GM21447 (cell line): Measurements from ENCODE around the gene LEPR.

ENCODE experiments used
- ATAC-seq: cut with Tn5 transposase; IDR thresholded peaks from one replicate; pipeline ENCODE4 v1.9.1; 2021; ENCODE audit not compliant: unreplicated experiment

LEPR gene

DNA sequence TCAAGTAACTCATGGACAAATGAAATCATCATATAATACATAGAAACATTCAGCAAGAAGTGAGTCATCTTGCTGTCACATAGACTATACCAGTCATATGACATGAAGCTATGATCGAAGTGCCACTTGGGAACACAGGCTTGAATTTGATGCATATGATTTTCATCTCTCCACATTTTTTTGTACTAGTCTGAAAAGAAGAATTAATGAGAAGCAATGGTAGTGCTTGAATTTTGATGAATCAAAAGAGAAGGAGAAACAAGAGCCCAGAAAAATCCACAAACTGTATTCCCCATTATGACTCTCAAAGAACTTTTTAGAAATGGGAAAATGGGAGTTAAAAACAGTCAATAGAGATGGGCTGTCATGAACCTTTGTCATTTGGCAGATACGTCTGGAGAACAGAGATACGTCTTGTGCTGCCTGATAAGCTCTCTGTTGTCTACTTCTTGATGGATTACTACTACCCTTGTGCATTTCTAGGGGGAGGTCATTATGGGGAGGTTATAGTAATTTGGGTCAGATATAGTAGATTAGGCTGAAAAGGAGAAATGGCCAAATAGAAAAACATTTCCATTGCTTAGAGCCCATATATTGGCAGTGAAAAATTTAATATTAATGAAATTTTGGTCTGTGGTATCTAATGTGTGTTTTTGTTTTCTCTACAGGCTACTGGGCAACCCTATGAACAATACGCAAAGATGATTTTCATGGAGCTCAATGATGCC, 8.0 kb upstream of the LEPR start:
- no peak for ATAC-seq

DNA sequence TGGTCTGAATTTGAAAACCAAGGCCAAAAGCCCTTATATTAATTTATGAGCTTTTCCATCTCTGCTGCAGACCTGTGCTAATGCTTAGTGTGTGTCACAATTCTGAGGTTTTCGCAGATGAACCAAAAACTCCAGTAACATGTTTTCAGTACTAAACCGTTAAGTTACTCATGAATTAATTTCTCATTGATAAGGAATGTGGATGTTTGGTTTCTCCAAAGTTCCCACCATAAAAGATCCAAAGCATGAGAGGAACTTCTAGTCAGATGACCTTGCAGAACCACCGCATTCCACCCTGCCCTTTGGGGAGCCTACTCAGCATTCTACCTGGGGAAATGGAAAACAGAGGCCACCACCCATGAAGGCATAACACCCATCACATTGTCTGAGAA, 7.5 kb upstream of the LEPR start:
- ATAC-seq, result no peak

DNA sequence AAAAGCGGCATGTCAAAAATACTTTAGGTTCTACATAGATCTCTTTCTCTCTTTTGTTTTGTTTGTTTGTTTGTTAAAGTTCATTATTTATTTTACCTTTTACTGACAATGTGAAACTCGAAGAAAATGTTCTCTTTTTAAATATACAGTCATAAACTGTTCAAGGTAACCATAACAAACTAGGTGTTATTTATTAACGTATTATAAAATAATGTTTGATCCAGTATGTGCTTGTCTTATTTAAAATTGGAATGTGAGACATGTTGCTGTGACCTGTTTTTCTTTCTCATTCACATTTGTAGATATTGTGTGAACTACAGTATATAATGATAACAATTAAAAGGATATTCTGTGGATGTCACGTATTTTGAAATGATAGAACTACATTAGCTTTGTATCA, 5.9 kb upstream of the LEPR start:
- ATAC-seq, result no peak

DNA sequence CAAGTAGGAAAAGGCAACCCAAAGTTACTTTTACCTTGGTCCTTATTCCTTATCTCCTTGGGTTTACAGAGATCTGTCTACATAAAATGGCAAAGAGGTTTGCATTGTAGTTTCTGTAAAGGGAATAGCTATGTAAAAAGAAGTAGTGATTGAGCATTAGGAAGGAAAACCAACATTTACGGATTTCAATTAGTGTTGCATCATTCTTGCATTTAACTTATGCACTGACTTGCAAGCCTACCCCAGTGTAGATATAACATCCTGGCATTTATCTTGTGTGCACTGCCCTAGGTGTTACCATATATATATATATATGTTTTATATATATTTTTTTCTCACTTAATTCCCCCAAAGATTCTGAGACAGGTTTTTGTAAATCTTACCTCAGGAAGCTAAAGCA, 3.7 kb upstream of the LEPR start:
- no peak for ATAC-seq

DNA sequence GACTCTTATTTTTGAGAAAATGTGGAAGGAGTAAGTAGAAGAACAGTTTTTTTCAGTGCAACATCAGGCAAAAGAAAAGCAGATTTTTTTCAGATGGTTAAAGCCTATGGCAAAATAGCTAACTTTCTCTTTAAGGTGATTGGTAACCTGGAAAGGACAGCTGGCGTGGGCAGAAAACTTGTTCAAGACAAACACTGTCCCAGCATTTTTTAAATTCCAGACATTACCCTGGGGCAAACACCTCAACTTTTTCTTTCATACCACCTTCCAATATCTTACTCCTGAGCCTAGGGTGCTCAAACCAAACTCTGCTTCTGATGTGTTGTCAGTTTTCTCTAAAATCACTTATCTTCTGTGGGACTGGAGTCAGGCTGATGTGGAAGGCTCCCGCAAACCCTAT, 2.7 kb upstream of the LEPR start:
- ATAC-seq, result no peak

DNA sequence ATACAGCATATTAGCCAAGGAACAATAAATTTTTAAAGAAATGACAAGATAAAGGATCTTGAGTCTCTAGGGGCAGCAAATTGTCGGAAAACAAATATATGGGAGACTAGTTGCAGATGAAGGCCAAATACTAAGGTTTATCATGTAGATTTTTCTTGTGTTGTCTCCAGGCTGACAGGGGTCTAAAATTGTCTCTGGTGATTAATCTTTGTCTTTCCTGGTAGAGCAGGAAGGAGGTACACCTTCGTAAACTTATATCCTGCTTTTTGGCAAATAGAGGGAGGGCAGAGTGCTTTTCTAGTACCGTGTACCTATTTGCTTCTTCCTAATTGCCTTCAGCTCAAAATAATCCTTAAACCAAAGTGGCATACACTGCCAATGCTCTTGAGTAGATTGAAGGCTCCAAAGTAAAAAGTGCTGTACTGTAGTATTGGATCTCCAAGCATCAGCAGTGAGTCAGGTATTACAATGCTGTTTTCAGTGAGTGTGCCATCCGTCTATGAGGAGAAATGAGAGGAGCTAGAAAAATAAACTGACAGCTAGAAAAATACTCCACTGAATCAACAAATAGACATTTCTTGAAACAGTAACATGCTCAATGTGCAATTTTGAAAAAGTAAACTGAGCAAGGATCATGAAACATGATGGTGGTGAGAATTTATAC, 1.8 kb upstream of the LEPR start:
- no peak for ATAC-seq

DNA sequence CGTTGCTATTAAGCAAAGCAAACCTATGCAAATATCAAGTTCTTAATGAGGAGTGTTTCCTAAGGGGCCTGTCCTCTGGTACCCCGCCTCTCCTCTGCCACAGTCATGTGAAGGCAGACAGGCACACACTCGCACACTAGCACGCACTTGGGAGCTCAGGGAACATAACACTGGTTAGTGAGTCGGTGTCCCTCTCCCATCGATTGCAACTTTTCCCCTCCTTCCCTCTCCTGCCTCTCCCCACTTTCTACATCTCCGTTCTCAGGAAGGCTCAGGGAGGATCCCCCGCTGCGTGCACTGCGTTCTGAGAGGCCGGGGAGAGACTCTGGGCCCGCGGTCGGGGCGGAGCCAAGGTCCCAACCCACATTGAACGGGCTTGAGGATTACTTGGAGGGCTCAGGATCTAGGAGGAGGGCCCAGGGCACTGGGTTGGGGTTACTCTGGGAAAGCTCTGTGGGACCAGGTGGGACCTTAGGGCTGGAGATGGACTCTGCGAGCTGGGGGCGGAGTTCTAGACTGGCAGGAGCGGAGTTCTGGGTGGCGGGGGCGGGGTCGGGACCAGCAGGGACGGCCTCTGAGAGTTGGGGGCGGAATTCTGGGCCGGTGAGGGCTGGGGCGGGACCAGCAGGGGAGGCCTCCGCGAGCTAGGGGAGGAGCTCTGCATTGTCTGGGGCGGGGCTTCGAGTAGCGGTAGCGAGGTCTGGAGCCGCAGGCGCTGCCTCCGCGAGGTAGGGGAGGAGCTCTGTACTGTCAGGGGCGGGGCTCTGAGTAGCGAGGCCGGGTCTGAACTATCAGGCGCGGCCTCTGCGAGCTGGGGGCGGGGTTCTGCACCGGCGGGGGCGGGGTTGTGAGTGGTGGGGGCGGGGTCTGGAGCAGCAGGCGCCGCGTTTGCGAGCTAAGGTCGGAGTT, 533 bp upstream of the LEPR start:
- peak; percentile 90 for ATAC-seq

DNA sequence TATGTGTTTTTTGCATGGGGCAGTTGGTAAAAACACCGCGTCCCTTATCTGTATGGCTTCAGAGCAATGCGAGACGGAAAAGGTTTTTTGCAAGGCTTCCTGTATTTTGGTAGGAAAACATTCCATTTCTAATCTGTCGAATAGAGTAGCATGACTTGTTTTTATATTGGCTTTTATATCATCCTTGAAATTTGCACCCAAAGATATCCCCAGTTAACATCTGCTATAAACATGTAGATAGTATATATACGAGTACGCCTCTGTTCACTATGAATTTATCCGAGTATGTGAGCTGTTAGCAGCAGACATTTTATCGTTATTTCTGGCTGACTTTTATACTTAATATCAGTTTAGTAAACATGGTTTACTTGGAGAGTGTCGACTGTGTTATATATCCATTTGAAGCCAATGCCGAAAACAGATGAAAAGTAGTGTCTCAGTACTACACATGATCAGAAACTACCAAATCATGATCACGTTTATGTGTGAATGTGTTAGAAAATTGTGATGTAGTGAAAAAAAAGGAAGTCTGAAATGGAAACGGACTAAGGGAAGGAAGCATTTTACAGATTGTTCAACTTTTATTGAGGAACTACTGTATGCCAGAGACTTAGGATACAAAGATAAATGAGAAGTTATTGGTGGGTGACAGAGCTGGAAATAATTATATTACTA, 1.0 kb downstream of the LEPR start:
- ATAC-seq, result no peak

DNA sequence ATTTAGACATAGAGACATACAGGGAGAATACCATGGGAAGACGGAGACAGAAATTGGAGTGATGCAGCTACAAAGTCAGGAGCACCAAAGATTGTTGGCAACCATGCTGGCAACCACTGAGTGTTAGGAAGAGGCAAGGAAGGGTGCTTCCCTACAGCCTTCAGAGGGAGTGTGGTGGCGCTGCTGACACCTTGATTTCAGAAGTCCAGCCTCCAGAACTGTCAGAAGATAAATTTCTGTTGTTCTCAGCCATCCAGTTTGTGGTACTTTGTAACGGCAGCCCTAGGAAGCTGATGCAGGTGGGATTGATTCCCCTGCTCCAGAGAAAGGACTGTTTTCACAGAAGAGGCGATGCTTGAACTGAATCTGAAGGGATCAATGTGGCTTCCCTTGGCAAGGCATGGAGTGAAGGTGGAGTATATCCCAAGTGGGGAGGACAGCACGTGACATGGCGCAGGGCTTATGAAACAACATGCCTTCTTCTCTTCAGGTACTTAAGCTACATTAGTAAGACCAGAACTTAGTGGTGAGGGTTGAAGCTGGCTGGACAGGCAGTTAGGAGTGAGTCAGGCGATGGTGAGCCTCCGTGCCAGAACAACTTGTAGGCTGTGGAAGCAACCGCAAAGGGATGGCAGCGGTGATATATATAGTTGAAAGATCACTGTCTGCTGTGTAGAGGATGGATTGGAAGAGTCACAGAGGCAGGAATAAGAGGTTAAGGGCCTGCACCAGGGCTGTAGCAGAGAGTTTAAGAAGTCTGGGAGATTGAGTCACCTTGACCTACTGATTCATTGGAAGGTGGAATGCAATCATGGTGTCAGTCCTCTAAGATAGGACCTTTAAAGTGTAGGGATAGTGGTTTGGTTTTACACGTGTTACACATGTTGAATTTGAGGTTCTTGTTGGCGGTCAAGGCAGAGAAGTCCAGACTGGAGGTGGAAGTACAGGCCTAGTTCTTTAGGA, 2.1 kb downstream of the LEPR start:
- no peak for ATAC-seq

DNA sequence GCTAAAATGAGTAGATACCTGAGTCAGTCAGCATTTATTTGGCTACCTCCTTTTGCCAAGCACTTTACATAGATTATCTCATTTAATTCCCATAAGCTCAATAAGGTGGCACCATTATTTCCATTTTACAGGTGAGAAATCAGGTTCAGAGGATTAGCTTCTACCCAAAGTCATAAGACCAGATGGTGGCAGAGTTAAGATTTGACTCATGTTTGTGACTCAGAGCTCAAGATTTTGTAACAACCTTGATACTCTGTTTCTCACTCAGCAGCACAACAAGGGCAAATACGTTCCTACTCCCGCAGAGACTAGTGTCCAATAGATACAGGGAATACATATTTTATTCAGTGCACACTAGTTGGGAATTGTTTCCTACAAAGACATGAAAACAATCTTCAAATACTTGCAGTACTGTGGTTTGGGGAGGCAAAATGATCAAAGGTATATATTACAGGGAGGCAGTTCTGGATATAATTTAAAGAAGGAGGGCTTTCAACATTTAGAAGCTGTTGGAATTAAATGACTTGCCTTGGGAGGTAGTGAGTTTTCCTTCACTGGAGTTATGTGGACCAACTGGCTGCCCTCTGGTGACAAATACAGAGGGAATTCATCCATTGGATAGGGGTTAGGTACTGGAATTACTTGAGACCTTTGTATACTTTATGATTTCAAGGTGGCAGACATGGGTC, 3.6 kb downstream of the LEPR start:
- ATAC-seq, result no peak

DNA sequence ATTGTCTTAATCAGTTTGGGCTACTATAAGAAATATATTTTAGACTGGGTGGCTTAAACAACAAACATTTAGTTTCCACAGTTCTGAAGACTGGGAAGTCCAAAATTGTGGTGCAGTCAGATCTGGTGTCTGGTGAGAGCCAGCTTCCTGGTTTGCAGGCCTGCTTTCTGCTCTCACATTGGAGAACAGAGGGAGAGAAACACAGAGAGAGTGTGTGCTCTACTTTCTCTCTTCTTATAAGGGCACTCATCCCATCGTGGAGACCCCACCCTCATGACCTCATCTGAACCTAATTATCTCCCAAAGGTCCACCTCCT, 4.1 kb downstream of the LEPR start:
- ATAC-seq, result no peak

DNA sequence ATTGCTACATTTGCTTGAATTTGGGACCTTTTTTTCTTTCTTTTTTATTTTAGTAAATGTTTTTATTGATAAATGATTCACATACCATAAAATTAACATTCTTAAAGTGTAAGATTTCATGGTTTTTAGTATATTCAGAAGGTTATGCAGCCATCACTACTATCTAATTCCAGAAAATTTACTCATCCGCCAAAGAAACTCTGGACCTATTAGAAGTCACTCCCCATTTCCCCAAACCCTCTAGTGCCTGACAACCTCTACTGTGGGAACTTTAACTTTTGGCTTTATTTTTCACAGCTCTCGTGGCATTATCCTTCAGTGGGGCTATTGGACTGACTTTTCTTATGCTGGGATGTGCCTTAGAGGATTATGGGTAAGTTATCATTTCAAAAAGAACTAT, 4.5 kb downstream of the LEPR start:
- no peak for ATAC-seq

DNA sequence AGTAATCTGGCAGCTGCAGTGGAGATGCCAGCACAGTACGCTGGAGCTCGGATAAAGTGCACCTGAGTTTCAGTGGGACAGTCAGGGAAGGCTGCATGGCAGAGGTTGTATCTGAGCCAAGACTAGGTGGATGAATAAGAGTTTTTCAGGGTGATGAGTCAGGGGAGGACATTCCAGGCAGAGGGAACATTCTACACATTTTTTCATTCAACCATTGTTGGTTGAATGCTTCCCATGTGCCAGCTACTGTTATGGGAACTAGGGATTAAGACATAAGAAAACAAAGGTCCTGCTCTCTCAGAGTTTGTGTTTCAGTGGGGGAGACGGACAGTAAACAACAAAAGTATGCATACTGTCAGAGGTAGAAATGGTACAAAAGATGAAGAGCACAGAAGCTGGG, 5.2 kb downstream of the LEPR start:
- no peak for ATAC-seq

DNA sequence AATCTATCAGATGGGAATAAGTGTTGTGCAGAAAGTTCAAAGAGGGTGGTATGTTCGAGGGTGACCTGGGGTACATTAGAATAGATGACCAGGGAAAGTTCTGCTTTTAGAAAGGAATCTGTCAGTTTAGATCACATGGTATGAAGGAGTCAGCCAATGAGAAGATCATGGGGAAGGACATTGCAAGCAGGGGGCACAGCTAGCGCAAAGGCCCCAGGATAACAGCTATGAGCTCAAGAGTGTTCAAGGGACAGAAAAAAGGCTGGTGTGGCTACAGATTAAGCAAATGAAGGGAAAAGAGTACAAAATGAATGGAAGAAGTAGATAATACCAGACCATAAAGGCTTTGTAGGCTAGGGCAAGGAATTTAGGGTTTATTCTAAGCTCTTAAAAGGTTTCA, 8.6 kb downstream of the LEPR start:
- no peak for ATAC-seq

DNA sequence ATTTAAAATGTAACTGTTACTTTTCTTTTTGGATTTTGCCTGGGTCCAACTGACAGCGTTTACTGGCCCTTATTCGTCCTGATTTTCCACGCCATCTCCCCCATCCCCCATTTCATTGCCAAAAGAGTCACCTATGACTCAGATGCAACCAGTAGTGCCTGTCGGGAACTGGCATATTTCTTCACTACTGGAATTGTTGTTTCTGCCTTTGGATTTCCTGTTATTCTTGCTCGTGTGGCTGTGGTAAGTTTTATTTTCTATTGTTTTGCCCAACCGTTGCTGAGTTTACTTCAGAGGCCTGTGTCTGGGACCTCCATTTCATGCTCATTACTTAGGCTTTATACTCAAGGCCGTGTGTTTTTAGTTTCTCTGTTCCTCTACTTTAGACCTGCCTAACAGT, 9.3 kb downstream of the LEPR start:
- no peak for ATAC-seq

DNA sequence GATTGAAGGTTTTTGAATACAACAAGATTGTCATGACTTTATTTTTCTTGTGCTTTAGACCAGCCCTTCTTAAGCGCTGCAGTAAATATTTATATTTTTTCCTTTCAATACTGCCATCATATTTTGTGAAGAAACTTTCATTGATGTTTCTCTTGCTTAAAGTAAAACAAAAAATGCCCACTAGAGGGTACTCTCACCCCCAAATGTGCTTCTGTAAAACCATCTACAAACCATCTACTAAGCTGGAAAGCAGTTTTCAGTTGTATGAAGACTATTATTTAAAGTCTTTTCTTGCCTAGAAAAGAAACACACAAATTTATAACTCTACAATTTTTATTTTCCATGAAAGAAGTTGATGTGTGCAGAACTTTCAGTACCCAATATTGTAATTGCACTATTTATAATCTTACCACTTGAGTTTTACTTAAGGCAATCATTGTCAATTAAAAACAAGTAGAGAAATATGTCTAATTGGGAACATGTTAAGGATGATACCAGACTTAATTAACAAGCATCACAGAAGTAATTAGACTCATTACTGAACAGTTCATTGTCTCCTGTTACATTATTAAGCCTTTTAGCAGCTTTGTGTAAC, 10.7 kb downstream of the LEPR start:
- ATAC-seq, result no peak

DNA sequence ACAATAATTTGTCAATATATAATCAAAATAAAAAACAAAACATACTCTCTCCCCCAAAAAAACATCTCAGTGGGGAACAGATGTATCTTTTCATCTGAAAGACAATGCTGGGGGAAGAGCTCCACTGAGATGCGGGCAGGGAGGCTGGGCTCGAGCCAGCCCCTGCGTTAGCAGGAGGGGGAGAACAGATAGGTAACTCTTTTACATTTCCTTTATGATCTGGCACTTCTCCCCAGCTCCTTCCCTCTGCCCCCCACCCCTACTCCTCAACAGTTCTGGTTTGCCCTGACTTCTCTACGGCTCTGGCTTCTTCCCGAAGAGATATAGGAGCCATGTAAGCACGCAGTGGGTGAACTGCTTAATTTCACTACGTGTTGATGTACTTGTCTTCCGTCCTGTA, 12.4 kb downstream of the LEPR start:
- no peak for ATAC-seq

DNA sequence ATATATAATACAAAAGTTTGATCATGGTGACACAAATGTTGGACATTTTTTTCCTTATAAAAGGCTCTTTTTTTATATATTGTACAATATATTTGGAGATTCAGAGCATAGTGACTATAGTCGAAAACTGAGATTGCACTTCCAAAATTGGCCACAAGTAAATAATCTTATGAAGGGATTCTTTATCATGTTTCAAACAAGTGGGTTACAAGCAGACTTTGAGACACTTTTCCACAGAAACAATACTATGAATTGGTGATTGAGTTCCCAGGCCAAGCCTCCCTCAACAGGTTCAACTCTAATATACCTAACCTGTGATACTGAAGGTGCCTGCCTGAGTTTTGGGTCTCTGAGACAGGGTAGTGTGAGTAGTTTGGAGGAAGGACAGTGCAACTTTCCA, 13.8 kb downstream of the LEPR start:
- ATAC-seq, result no peak

DNA sequence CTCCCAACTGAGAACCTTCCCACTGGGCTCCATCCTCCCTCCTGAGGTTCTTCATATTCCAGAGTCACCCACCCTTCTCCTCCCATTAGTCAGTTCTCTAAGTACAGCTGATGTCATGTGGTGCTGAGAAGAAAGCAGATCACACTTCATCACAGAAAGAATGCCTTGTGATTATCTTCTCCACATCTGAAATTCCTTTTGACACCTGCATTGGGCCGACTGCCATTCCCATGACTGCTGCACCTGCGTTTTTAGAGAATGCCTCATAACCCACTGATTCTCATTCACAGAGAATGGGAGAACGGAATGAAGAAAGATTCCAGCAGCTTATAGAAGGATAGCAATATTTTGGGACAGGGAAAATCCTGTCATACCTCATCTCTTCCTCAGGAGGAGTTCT, 14.3 kb downstream of the LEPR start:
- no peak for ATAC-seq

DNA sequence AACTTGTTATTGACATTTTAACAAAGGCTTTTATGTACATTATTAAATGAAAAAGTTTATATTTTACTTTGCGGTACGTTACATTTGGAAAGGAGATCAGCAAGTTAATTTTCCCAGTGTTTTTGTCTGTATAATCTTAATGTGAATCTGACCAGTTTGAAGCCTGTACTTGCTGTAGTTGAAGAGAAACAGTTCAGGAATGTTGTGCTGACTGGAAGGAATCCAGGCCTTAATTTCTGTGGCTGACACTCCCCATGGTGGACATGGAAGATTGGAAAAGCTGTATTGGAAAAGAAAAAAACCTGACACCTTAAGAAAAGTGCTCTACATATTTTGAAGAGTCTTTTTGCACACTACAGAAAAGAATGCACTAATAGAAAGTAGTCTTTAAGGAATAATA, 15.5 kb downstream of the LEPR start:
- ATAC-seq, result no peak
